Measurements from ENCODE around the gene TCF3. TPM values are rescaled to one million over a fixed set of nuclear protein-coding genes. Genes with fewer than 3 reads are reported as not detected.

The TCF3 gene
- total and polyA plus RNA-seq, 2 donors (not counting 3 experiments of a cell fraction or from before 2014, with no cell fraction given): 147 to 193 TPM

GRCh38 chr19:1699998-1700732 is 47.8 kb upstream of the TCF3 start:
- DNase-seq (ENCODE audit: low read depth, low spot score) (no peak), FAIRE-seq (no peak)
- intact Hi-C loops (cut with micrococcal nuclease) (no loop called here), dilution Hi-C loops (cut with MboI; ENCODE audit: extremely low pct_ligation_motif_present, low sequenced_read_pairs) (no loop called here)
- Histone ChIP-seq H4K20me1 (replicated peaks; ENCODE audit: control insufficient read depth, extremely low read depth, insufficient read depth, low read length) (no peaks in the 10 kb centered on the region), H3K36me3 (ENCODE audit: control insufficient read depth in 2 of 2, extremely low read depth in 1 of 2, insufficient read depth in 2 of 2, low read length in 2 of 2) (no peaks in the 10 kb centered on the region), H3K4me2 (ENCODE audit: insufficient read depth, low read length) (no peak overlapping the region), H3K4me3 (replicated peaks in 1 of 3; ENCODE audit: insufficient read depth in 1 of 3, low read depth in 1 of 3, low read length in 3 of 3) (no peak overlapping the region), H3K79me2 (ENCODE audit: control insufficient read depth, insufficient read depth, low read length) (no peaks in the 10 kb centered on the region), H3K4me1 (ENCODE audit: control insufficient read depth, extremely low read depth, insufficient read depth, low read length) (no peaks in the 10 kb centered on the region), H3K27ac (ENCODE audit: insufficient read depth, low read depth, low read length) (no peak overlapping the region), H3K9me3 (replicated peaks; ENCODE audit: control insufficient read depth, insufficient read depth, low read length) (no peaks in the 10 kb centered on the region), H2AFZ (ENCODE audit: low read depth, low read length) (no peak overlapping the region), H3K27me3 (ENCODE audit: control insufficient read depth in 2 of 2, insufficient read depth in 2 of 2, low read length in 2 of 2) (peaks cover 5 to 8% of the 10 kb centered on the region in 2 experiments), H3K9ac (replicated peaks; ENCODE audit: extremely low read depth, insufficient read depth, low read length) (no peak overlapping the region), H3K9me1 (replicated peaks; ENCODE audit: control insufficient read depth, extremely low read depth, insufficient read depth, low read length) (no peaks in the 10 kb centered on the region)
- ChIA-PET POLR2A (no interaction called here), CTCF (no interaction called here)
- no TSS peak for BruUV-seq (replicated peaks)
- no peak for TF ChIP-seq JUN (IDR thresholded peaks at IDR 0.05; ENCODE audit: borderline replicate concordance, insufficient read depth, insufficient read length, low read depth)
- no peak for TF ChIP-seq CTCF (IDR thresholded peaks at IDR 0.05; ENCODE audit: extremely low read depth in 1 of 2, insufficient read depth in 1 of 2, low read depth in 1 of 2, low read length in 2 of 2)
- TF ChIP-seq EZH2 (IDR thresholded peaks at IDR 0.05; ENCODE audit: borderline replicate concordance, low read depth, low read length, severe bottlenecking): no peak
- TF ChIP-seq GATA2 (IDR thresholded peaks at IDR 0.05; ENCODE audit: insufficient read depth, insufficient read length, low read depth, low read length): no peak
- no peak for TF ChIP-seq MAX (IDR thresholded peaks at IDR 0.05; ENCODE audit: insufficient read depth, insufficient read length)
- no peak for TF ChIP-seq MYC (IDR thresholded peaks at IDR 0.05; ENCODE audit: low read depth, low read length)
- TF ChIP-seq FOS (IDR thresholded peaks at IDR 0.05; ENCODE audit: borderline replicate concordance, insufficient read depth, low read length): no peak
- no peak for TF ChIP-seq POLR2AphosphoS5 (IDR thresholded peaks at IDR 0.05; ENCODE audit: insufficient read depth, low read depth, low read length)
- no peak for TF ChIP-seq POLR2A (IDR thresholded peaks at IDR 0.05; ENCODE audit: low read depth, low read length)
